Fibroblast of mammary gland (primary cell): ENCODE results near the gene ABCB8.

Experiments used
- DNase-seq: peaks from one replicate; pipeline ENCODE4 v3.0.0-alpha.2; 2010; ENCODE audit warnings: low read depth
- H3K4me3 ChIP-seq: 2 replicates; pipeline ENCODE4 v1.5.1; 2011; ENCODE audit warnings: low read depth, mild to moderate bottlenecking, low read length, moderate library complexity; ENCODE audit not compliant: control insufficient read depth
- TF ChIP-seq, protein P1 (sequence below): conservative IDR thresholded peaks from 2 replicates; pipeline ENCODE4 v1.5.1; 2011; ENCODE audit warnings: low read depth, low read length, inconsistent platforms; ENCODE audit not compliant: control insufficient read depth, insufficient read depth

Gene ABCB8

DNA sequence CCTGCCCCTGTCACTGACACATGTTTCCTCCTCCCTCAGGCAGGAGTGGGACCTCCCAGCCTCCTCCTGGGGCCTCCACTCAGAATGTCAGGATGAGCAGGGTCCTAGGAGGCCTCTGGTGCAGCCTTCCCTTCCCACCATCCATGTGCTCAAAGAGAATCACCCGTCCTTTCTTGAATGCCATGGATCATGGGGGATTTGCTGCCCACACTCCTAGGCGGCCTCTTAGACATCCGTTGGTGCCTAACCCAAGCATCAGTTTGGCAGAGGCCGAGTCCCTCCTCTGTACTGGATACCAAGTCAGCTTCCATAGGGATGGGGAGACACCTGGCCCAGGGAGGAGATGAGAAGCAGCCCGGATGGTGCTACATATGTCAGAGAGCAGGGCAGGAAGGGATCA lies 30.4 kb upstream of the ABCB8 start:
- no peak overlapping the region for H3K4me3 ChIP-seq
- DNase-seq, result no peak
- TF ChIP-seq, protein P1, sequence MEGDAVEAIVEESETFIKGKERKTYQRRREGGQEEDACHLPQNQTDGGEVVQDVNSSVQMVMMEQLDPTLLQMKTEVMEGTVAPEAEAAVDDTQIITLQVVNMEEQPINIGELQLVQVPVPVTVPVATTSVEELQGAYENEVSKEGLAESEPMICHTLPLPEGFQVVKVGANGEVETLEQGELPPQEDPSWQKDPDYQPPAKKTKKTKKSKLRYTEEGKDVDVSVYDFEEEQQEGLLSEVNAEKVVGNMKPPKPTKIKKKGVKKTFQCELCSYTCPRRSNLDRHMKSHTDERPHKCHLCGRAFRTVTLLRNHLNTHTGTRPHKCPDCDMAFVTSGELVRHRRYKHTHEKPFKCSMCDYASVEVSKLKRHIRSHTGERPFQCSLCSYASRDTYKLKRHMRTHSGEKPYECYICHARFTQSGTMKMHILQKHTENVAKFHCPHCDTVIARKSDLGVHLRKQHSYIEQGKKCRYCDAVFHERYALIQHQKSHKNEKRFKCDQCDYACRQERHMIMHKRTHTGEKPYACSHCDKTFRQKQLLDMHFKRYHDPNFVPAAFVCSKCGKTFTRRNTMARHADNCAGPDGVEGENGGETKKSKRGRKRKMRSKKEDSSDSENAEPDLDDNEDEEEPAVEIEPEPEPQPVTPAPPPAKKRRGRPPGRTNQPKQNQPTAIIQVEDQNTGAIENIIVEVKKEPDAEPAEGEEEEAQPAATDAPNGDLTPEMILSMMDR, result no peak

DNA sequence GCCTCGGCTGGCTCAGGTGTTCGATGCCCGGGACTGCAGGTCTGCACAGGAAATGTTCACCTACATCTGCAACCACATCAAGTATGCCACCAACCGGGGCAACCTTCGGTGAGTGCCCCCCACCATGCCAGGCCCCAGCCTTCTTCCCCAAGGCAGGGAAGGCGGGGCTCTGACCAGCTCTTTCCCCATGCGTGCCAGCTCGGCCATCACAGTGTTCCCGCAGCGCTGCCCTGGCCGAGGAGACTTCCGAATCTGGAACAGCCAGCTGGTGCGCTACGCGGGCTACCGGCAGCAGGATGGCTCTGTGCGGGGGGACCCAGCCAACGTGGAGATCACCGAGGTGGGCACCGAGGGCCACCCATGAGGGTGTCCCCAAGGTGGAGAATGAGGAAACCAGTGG lies 29.9 kb upstream of the ABCB8 start:
- no peak for DNase-seq
- no peak overlapping the region for H3K4me3 ChIP-seq
- TF ChIP-seq, protein P1, result no peak

DNA sequence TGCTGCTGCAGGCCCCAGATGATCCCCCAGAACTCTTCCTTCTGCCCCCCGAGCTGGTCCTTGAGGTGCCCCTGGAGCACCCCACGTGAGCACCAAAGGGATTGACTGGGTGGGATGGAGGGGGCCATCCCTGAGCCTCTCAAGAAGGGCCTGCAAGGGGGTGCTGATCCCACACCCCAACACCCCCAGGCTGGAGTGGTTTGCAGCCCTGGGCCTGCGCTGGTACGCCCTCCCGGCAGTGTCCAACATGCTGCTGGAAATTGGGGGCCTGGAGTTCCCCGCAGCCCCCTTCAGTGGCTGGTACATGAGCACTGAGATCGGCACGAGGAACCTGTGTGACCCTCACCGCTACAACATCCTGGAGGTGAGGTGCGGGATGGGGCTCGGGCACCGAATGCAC lies 29.2 kb upstream of the ABCB8 start:
- H3K4me3 ChIP-seq, result no peak overlapping the region
- no peak for DNase-seq
- TF ChIP-seq, protein P1, result no peak

DNA sequence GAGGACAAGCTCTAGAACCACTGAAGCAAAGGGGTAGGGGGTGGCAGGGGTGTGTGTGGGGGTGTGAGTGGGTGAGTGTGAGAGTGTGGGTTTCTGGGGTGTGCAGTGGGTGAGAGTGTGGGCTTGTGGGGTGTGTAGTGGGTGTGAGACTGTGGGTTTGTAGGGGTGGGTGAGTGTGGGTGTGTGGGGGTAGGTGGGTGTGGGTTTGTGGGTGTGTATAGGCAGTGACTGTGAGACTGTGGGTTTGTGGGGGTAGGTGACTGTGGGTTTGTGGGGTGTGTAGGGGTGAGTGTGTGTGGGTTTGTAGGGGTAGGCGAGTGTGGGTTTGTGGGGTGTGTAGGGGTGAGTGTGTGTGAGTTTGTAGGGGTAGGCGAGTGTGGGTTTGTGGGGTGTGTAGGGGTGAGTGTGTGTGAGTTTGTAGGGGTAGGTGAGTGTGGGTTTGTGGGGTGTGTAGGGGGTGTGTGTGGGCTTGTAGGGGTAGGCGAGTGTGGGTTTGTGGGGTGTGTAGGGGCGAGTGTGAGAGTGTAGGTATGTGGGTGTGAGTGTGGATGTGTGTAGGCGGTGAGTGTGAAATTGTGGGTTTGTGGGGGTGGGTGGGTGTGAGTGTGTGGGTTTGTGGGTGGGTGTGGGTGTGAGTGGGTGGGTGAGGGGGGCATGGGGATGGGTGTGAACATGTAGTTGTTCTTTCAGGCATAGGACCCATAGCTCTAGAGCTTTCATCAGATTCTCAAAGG lies 28.6 kb upstream of the ABCB8 start:
- no peak overlapping the region for H3K4me3 ChIP-seq
- no peak for DNase-seq
- TF ChIP-seq, protein P1, result no peak

DNA sequence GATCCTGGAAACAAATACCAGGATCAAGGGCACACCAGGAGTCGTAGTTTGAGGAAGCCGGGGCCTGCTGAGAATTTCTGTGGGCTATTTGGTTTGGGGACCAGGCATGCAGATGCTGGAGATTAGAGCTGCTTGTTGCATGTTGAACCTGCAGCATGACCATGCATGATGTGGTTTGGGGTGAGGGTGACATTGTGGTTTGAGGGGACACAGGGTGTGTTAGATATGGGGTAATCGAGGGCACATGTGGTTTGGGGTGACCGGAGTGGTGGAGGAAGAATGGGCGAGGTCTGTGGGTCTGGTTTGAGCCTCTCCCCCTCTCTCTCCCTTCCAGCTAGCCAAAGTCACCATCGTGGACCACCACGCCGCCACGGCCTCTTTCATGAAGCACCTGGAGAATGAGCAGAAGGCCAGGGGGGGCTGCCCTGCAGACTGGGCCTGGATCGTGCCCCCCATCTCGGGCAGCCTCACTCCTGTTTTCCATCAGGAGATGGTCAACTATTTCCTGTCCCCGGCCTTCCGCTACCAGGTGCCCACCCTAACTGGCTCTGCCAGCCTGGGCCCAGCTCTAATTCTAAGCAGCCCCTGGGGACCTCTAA lies 27.3 kb upstream of the ABCB8 start:
- TF ChIP-seq, protein P1, result no peak
- H3K4me3 ChIP-seq, result no peak overlapping the region
- no peak for DNase-seq

DNA sequence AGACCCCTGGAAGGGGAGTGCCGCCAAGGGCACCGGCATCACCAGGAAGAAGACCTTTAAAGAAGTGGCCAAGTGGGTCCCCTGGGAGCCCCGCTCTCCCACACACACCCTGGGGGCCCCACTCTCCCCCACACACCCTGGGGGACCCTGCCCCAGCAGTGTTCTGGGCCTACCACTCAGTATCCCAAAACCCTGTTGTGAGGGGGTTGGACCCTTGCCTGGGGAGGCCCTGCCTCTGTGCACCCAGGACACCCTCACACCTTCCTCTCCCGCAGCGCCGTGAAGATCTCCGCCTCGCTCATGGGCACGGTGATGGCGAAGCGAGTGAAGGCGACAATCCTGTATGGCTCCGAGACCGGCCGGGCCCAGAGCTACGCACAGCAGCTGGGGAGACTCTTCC lies 26.7 kb upstream of the ABCB8 start:
- TF ChIP-seq, protein P1, result no peak

More for the DNA sequence above, 26.7 kb upstream of the ABCB8 start:
- no peak overlapping the region for H3K4me3 ChIP-seq
- DNase-seq, result no peak
